Testis (tissue), 2 donors: Measurements from ENCODE around the gene KIF21B.

ENCODE experiments used
- POLR2A ChIP-seq: fragments of 450-650 bp; IDR thresholded peaks from one replicate; pipeline ENCODE4 v1.6.1; 2017; ENCODE audit warnings: antibody characterized with exemption, mild to moderate bottlenecking, moderate library complexity
- TF ChIP-seq, protein P1 (sequence below), 3 experiments: fragments of 450-650 bp in 2 of 3; fragments of 200-600 bp in 1 of 3; sonication (generic) in 1 of 3; IDR thresholded peaks; one replicate each; pipeline ENCODE4 v1.5.1; 2016 to 2019; ENCODE audit warnings: antibody characterized with exemption in 3 of 3, mild to moderate bottlenecking in 2 of 3, moderate library complexity in 1 of 3

DNA sequence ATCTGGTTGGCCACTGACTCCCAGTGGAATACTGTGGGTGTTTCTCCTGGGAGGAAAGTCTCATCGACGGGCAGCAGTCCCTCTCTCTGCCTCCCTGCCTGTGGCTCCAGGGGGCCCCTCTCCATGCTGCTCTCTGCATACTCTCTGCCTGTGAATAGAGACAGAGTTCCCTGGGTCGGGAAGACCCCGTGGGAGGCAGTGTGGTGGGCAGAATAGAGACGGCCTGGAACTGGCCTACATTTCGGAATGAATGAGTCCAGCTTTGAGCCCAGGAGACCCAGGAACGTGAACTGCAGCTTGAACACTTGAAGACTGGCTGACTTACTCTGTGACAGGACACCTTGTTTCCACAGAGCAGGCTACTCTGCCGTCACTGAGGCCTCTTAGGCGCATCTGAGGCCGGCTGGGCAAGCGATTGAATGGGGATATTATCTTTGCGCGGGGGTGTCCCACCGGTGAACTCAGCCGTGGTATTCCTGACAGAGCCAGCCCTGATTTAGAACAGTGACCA is 64.0 kb downstream of the KIF21B start:
- TF ChIP-seq, protein P1, sequence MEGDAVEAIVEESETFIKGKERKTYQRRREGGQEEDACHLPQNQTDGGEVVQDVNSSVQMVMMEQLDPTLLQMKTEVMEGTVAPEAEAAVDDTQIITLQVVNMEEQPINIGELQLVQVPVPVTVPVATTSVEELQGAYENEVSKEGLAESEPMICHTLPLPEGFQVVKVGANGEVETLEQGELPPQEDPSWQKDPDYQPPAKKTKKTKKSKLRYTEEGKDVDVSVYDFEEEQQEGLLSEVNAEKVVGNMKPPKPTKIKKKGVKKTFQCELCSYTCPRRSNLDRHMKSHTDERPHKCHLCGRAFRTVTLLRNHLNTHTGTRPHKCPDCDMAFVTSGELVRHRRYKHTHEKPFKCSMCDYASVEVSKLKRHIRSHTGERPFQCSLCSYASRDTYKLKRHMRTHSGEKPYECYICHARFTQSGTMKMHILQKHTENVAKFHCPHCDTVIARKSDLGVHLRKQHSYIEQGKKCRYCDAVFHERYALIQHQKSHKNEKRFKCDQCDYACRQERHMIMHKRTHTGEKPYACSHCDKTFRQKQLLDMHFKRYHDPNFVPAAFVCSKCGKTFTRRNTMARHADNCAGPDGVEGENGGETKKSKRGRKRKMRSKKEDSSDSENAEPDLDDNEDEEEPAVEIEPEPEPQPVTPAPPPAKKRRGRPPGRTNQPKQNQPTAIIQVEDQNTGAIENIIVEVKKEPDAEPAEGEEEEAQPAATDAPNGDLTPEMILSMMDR (IDR thresholded peaks at IDR 0.05), result no peak
- TF ChIP-seq POLR2A, result no peak
